Aorta (tissue), 5 donors: ENCODE data around the gene PCNA. TPM values are rescaled to one million over a fixed set of nuclear protein-coding genes. Genes with fewer than 3 reads are reported as not detected.

Experiments used
- ATAC-seq: fragments of 200-7000 bp; cut with Tn5 transposase; one replicate; pipeline ENCODE4 v1.9.1; 2022; ENCODE audit warnings: moderate library complexity; ENCODE audit not compliant: low FRiP score
- DNase-seq, 2 donors: peaks; one replicate each; pipeline ENCODE4 v3.0.0-alpha.2; 2020
- H3K27ac ChIP-seq, 2 donors: one replicate each; pipeline ENCODE4 v1.5.1; 2013; ENCODE audit warnings: low read length in 2 of 2, mild to moderate bottlenecking in 2 of 2, moderate library complexity in 2 of 2, control low read depth in 1 of 2, inconsistent platforms in 1 of 2, low read depth in 1 of 2
- H3K27me3 ChIP-seq, 2 donors: one replicate each; pipeline ENCODE4 v1.6.1; 2013; ENCODE audit warnings: control low read depth in 1 of 2, low read length in 1 of 2, mild to moderate bottlenecking in 1 of 2, moderate library complexity in 1 of 2; ENCODE audit not compliant: insufficient read depth in 2 of 2, control insufficient read depth in 1 of 2
- H3K36me3 ChIP-seq, 2 donors: one replicate each; pipeline ENCODE4 v1.6.1; 2013; ENCODE audit warnings: control low read depth in 1 of 2, low read length in 1 of 2, mild to moderate bottlenecking in 1 of 2; ENCODE audit not compliant: insufficient read depth in 2 of 2, control insufficient read depth in 1 of 2
- H3K4me1 ChIP-seq, 2 donors: one replicate each; pipeline ENCODE4 v1.6.1; 2013; ENCODE audit warnings: low read length in 2 of 2, control low read depth in 1 of 2, mild to moderate bottlenecking in 1 of 2, moderate library complexity in 1 of 2; ENCODE audit not compliant: insufficient read depth in 2 of 2, control insufficient read depth in 1 of 2
- H3K4me3 ChIP-seq, 2 donors: one replicate each; pipeline ENCODE4 v1.5.1; 2013; ENCODE audit warnings: low read length in 2 of 2, control low read depth in 1 of 2, mild to moderate bottlenecking in 1 of 2
- H3K9me3 ChIP-seq: one replicate; pipeline ENCODE4 v1.6.1; 2013; ENCODE audit warnings: mild to moderate bottlenecking, low read length; ENCODE audit not compliant: control insufficient read depth
- WGBS, 2 donors: extraction: QIAGEN DNeasy Blood & Tissue Kit; methylation state at CpG; one replicate each; pipeline ENCODE4 v1.1.7; 2013; 5-methylcytosine and 5-hydroxymethylcytosine counted together
- intact Hi-C, 2 donors: fragments of 100-400 bp; cut with DNase I; formaldehyde crosslinking; loops; one replicate each; pipeline versions ENCODE4 v1.14.2 to v1.15.0; 2022
- polyA plus RNA-seq, 2 donors: library from polyadenylated mRNA; stranded (reverse); fragments of 200-250 nt; gene quantifications; one replicate each; pipeline ENCODE4 v1.2.3, GENCODE V29; 2013
- total RNA-seq, 2 donors: library from RNA; stranded (reverse); fragmentation: NEBNext Ultra II Directional; extraction: Animal tissue kit (Norgen Biotek cat#: 25700); gene quantifications; one replicate each; pipeline ENCODE4 v1.2.1, GENCODE V29; 2021
- donor health status: healthy with polysubstance abuse.
- donor health status: Bipolar disorder and iron deficiency.
- donor health status: DM: no; HTN: no; CAD: no.
- donor health status: DM: no; HTN: no; CAD: no.
- donor health status: DM: yes; HTN: yes; CAD: no.

The PCNA gene
- total and polyA plus RNA-seq, 4 donors: 20.1 to 37.4 (median 28.3) TPM

- peaks cover 0 to 2% of the 10 kb centered on the region in 2 donors for H3K36me3 ChIP-seq
Observed at GRCh38 chr20:5146099-5146668, 26.4 kb upstream of the PCNA start.

GRCh38 chr20:5145365-5146098, 25.8 kb upstream of the PCNA start:
- H3K36me3 ChIP-seq: peaks cover 0 to 2% of the 10 kb centered on the region in 2 donors
- intact Hi-C loops: no loop called here
- H3K4me3 ChIP-seq: no peak overlapping the region
- H3K4me1 ChIP-seq: peaks cover 14 to 32% of the 10 kb centered on the region in 2 donors
- 71 to 72% methylated on average over 5 of the region's 5 CpGs for WGBS, 2 donors
- H3K9me3 ChIP-seq: no peaks in the 10 kb centered on the region
- no peak for ATAC-seq
- no peak overlapping the region for H3K27ac ChIP-seq
- no peaks in the 10 kb centered on the region for H3K27me3 ChIP-seq
- DNase-seq: no peak

More at GRCh38 chr20:5146099-5146668, 26.4 kb upstream of the PCNA start:
- Histone ChIP-seq H3K4me3 (no peak overlapping the region), H3K9me3 (no peaks in the 10 kb centered on the region), H3K27ac (no peak overlapping the region), H3K27me3 (no peaks in the 10 kb centered on the region), H3K4me1 (peaks cover 14 to 28% of the 10 kb centered on the region in 2 donors)
- DNase-seq (no peak), ATAC-seq (no peak)
- 92 to 93% methylated on average over 6 of the region's 6 CpGs for WGBS, 2 donors
- intact Hi-C loops: no loop called here

- DNase-seq: no peak
- Histone ChIP-seq H3K27me3 (no peaks in the 10 kb centered on the region), H3K9me3 (no peaks in the 10 kb centered on the region), H3K4me1 (peaks cover 14 to 23% of the 10 kb centered on the region in 2 donors), H3K27ac (no peak overlapping the region), H3K4me3 (no peak overlapping the region), H3K36me3 (peaks cover 0 to 2% of the 10 kb centered on the region in 2 donors)
- WGBS, 2 donors: 88 to 89% methylated on average over 5 of the region's 5 CpGs
- intact Hi-C loops: no loop called here
- ATAC-seq: no peak
Observed at GRCh38 chr20:5143851-5144250, 24.1 kb upstream of the PCNA start.

- Histone ChIP-seq H3K4me3 (no peak overlapping the region), H3K27ac (no peak overlapping the region), H3K4me1 (peaks cover 7 to 19% of the 10 kb centered on the region in 2 donors), H3K9me3 (no peaks in the 10 kb centered on the region), H3K27me3 (no peaks in the 10 kb centered on the region), H3K36me3 (peaks cover 0 to 2% of the 10 kb centered on the region in 2 donors)
- ATAC-seq (no peak), DNase-seq (no peak)
- WGBS, 2 donors: 19 to 28% methylated on average over 2 of the region's 2 CpGs
- intact Hi-C loops: no loop called here
Observed at GRCh38 chr20:5141615-5142014, 21.9 kb upstream of the PCNA start.

- Histone ChIP-seq H3K27me3 (no peaks in the 10 kb centered on the region), H3K4me1 (peaks cover 7 to 23% of the 10 kb centered on the region in 2 donors), H3K36me3 (peaks cover 0 to 2% of the 10 kb centered on the region in 2 donors), H3K27ac (no peak overlapping the region), H3K4me3 (no peak overlapping the region), H3K9me3 (no peaks in the 10 kb centered on the region)
- DNase-seq (no peak), ATAC-seq (no peak)
- intact Hi-C loops: no loop called here
Observed at GRCh38 chr20:5140195-5140594, 20.4 kb upstream of the PCNA start.

- no peak for DNase-seq
- 45 to 49% methylated on average over 4 of the region's 4 CpGs for WGBS, 2 donors
- Histone ChIP-seq H3K27ac (peak overlapping the region; percentile 52 to 69), H3K36me3 (no peaks in the 10 kb centered on the region), H3K4me1 (peaks cover under 1 to 11% of the 10 kb centered on the region in 2 donors), H3K4me3 (no peak overlapping the region), H3K9me3 (no peaks in the 10 kb centered on the region), H3K27me3 (no peaks in the 10 kb centered on the region)
- no peak for ATAC-seq
- intact Hi-C loops: loop anchor here in 1 of 2 donors (5.0 kb wide), 1 partner anchor 36 kb away; no protein-coding TSS in a partner anchor
Observed at GRCh38 chr20:5136096-5136495, 16.3 kb upstream of the PCNA start.

- DNase-seq (no peak), ATAC-seq (peak; percentile 65)
- Histone ChIP-seq H3K27ac (peak overlapping the region; percentile 52 to 69), H3K9me3 (no peaks in the 10 kb centered on the region), H3K4me3 (no peak overlapping the region), H3K36me3 (no peaks in the 10 kb centered on the region), H3K4me1 (peaks cover 0 to 7% of the 10 kb centered on the region in 2 donors), H3K27me3 (no peaks in the 10 kb centered on the region)
- WGBS, 2 donors: 7 to 8% methylated on average over 4 of the region's 4 CpGs
- intact Hi-C loops: loop anchor here in 1 of 2 donors (5.0 kb wide), 1 partner anchor 37 kb away; no protein-coding TSS in a partner anchor
Observed at GRCh38 chr20:5135363-5136012, 15.7 kb upstream of the PCNA start.

GRCh38 chr20:5133998-5134397, 14.2 kb upstream of the PCNA start:
- Histone ChIP-seq H3K27ac (peak overlapping the region in 1 of 2 donors; percentile 8), H3K4me3 (no peak overlapping the region), H3K9me3 (no peaks in the 10 kb centered on the region), H3K27me3 (no peaks in the 10 kb centered on the region), H3K4me1 (peaks cover 0 to 7% of the 10 kb centered on the region in 2 donors), H3K36me3 (no peaks in the 10 kb centered on the region)
- 94 to 95% methylated on average over 6 of the region's 6 CpGs for WGBS, 2 donors
- no peak for ATAC-seq
- no peak for DNase-seq
- intact Hi-C loops: loop anchor here in 1 of 2 donors (5.0 kb wide), 1 partner anchor 38 kb away; no protein-coding TSS in a partner anchor
